Measurements from ENCODE around the gene SCCPDH.

Gene SCCPDH

GRCh38 chr1:246773213-246773641, 49.0 kb downstream of the SCCPDH start:
- no peak for TF ChIP-seq CTCF (IDR thresholded peaks at IDR 0.05; ENCODE audit: extremely low read depth, missing control alignments)
- DNase-seq (ENCODE audit: low spot score): peak; percentile 69

- no peak for TF ChIP-seq CTCF (IDR thresholded peaks at IDR 0.05; ENCODE audit: extremely low read depth, missing control alignments)
- DNase-seq (ENCODE audit: low spot score): no peak
Measured at GRCh38 chr1:246775531-246776385, 51.5 kb downstream of the SCCPDH start.

- no peak for TF ChIP-seq CTCF (IDR thresholded peaks at IDR 0.05; ENCODE audit: extremely low read depth, missing control alignments)
- DNase-seq (ENCODE audit: low spot score): no peak
Measured at GRCh38 chr1:246776923-246777322, 52.7 kb downstream of the SCCPDH start.

- no peak for TF ChIP-seq CTCF (IDR thresholded peaks at IDR 0.05; ENCODE audit: extremely low read depth, missing control alignments)
Measured at GRCh38 chr1:246778663-246779062, 54.5 kb downstream of the SCCPDH start.

GRCh38 chr1:246779561-246780175, 55.5 kb downstream of the SCCPDH start:
- DNase-seq (ENCODE audit: low spot score): no peak
- TF ChIP-seq CTCF (IDR thresholded peaks at IDR 0.05; ENCODE audit: extremely low read depth, missing control alignments): no peak

More at GRCh38 chr1:246778663-246779062, 54.5 kb downstream of the SCCPDH start:
- DNase-seq (ENCODE audit: low spot score): no peak

GRCh38 chr1:246780264-246780663, 56.1 kb downstream of the SCCPDH start:
- no peak for DNase-seq (ENCODE audit: low spot score)
- no peak for TF ChIP-seq CTCF (IDR thresholded peaks at IDR 0.05; ENCODE audit: extremely low read depth, missing control alignments)

GRCh38 chr1:246781212-246781611, 57.0 kb downstream of the SCCPDH start:
- TF ChIP-seq CTCF (IDR thresholded peaks at IDR 0.05; ENCODE audit: extremely low read depth, missing control alignments): no peak
- no peak for DNase-seq (ENCODE audit: low spot score)

Data from GM20000 (cell line).